Endothelial cell of umbilical vein (primary cell): ENCODE measurements around the gene SLC25A45. TPM values are rescaled to one million over a fixed set of nuclear protein-coding genes. Genes with fewer than 3 reads are reported as not detected.

Experiments used
- BruUV-seq: library from RNA; stranded (reverse); fragments of 400-500 nt; replicated peaks from 2 replicates; lab custom pipeline; 2021; lab: Mats Ljungman, UMichigan
- CTCF ChIA-PET: fragments of 300-600, 350-600 bp; sonication (Branson Sonifier 250); formaldehyde crosslinking; loops from one replicate; lab custom pipeline; 2021; ENCODE audit warnings: antibody characterized with exemption, inconsistent platforms; lab: Charles Lee
- POLR2A ChIA-PET: fragments of 300-600, 350-600 bp; sonication (Branson Sonifier 250); formaldehyde crosslinking; loops from one replicate; lab custom pipeline; 2021; ENCODE audit warnings: antibody characterized with exemption, inconsistent platforms; lab: Charles Lee
- DNase-seq: peaks from one replicate; pipeline ENCODE4 v3.0.0-alpha.2; 2011; ENCODE audit warnings: low read depth, low spot score
- FAIRE-seq: peaks from 2 replicates; lab custom pipeline; 2011; peaks lifted over from hg19 to GRCh38; lab: Jason Lieb, UNC
- H2AFZ ChIP-seq: 2 replicates; pipeline ENCODE4 v1.6.0; 2012; ENCODE audit warnings: low read depth, low read length, control low read depth, inconsistent platforms
- H3K27ac ChIP-seq: 2 replicates; pipeline ENCODE4 v1.5.1; 2011; ENCODE audit warnings: low read depth, mild to moderate bottlenecking, control low read depth, low read length, moderate library complexity; ENCODE audit not compliant: insufficient read depth
- H3K27me3 ChIP-seq, 2 experiments: 2 replicates each; pipeline versions ENCODE4 v1.6.0 to v1.6.1; 2011; ENCODE audit warnings: low read length in 2 of 2, mixed read lengths in 1 of 2; ENCODE audit not compliant: control insufficient read depth in 2 of 2, insufficient read depth in 2 of 2
- H3K36me3 ChIP-seq, 2 experiments: 2 replicates in 1 of 2; 3 replicates in 1 of 2; pipeline ENCODE4 v1.5.1; 2011; ENCODE audit warnings: low read length in 2 of 2, mild to moderate bottlenecking in 1 of 2, moderate library complexity in 1 of 2; ENCODE audit not compliant: control insufficient read depth in 2 of 2, insufficient read depth in 2 of 2; ENCODE audit errors: extremely low read depth in 1 of 2
- H3K4me1 ChIP-seq: 3 replicates; pipeline ENCODE4 v1.5.1; 2011; ENCODE audit warnings: mild to moderate bottlenecking, low read length; ENCODE audit not compliant: control insufficient read depth, insufficient read depth; ENCODE audit errors: extremely low read depth
- H3K4me2 ChIP-seq: 2 replicates; pipeline ENCODE4 v1.6.1; 2011; ENCODE audit warnings: low read length, control low read depth, mixed read lengths; ENCODE audit not compliant: insufficient read depth
- H3K4me3 ChIP-seq, 3 experiments: fragments of 200-600 bp in 1 of 3; sonication (generic), shearing (Covaris generic) in 1 of 3; replicated peaks in 1 of 3; 2 replicates each; pipeline ENCODE4 v1.5.1; 2011 to 2016; ENCODE audit warnings: control low read depth in 3 of 3, low read length in 3 of 3, mild to moderate bottlenecking in 2 of 3, inconsistent platforms in 1 of 3, low read depth in 1 of 3, moderate library complexity in 1 of 3; ENCODE audit not compliant: insufficient read depth in 1 of 3
- H3K79me2 ChIP-seq: 2 replicates; pipeline ENCODE4 v1.6.0; 2012; ENCODE audit warnings: low read length, inconsistent platforms; ENCODE audit not compliant: control insufficient read depth, insufficient read depth
- H3K9ac ChIP-seq: replicated peaks from 2 replicates; pipeline ENCODE3; 2011; ENCODE audit warnings: low read length, control low read depth; ENCODE audit not compliant: insufficient read depth; ENCODE audit errors: extremely low read depth
- H3K9me1 ChIP-seq: replicated peaks from 3 replicates; pipeline ENCODE4 v1.6.0; 2011; ENCODE audit warnings: mild to moderate bottlenecking, low read length; ENCODE audit not compliant: control insufficient read depth, insufficient read depth; ENCODE audit errors: extremely low read depth
- H3K9me3 ChIP-seq: replicated peaks from 2 replicates; pipeline ENCODE4 v1.5.1; 2012; ENCODE audit warnings: low read length, inconsistent platforms; ENCODE audit not compliant: control insufficient read depth, insufficient read depth
- H4K20me1 ChIP-seq: replicated peaks from 2 replicates; pipeline ENCODE3; 2011; ENCODE audit warnings: mild to moderate bottlenecking, low read length; ENCODE audit not compliant: control insufficient read depth, insufficient read depth; ENCODE audit errors: extremely low read depth
- CTCF ChIP-seq, 2 donors: IDR thresholded peaks; 1 replicate in 1 of 2; 2 replicates in 1 of 2; pipeline ENCODE4 v1.5.1; 2011; ENCODE audit warnings: low read length in 2 of 2, mild to moderate bottlenecking in 2 of 2, moderate library complexity in 2 of 2, control low read depth in 1 of 2, inconsistent platforms in 1 of 2, low read depth in 1 of 2; ENCODE audit not compliant: insufficient read depth in 1 of 2; ENCODE audit errors: extremely low read depth in 1 of 2
- EZH2 ChIP-seq: IDR thresholded peaks from 2 replicates; pipeline ENCODE4 v1.6.1; 2012; ENCODE audit warnings: borderline replicate concordance, low read depth, mild to moderate bottlenecking, moderate library complexity, low read length, inconsistent platforms; ENCODE audit not compliant: severe bottlenecking
- FOS ChIP-seq: IDR thresholded peaks from 2 replicates; pipeline ENCODE4 v1.6.1; 2011; ENCODE audit warnings: mild to moderate bottlenecking, low read length, moderate library complexity, borderline replicate concordance; ENCODE audit not compliant: insufficient read depth
- GATA2 ChIP-seq: IDR thresholded peaks from 2 replicates; pipeline ENCODE4 v1.7.0; 2011; ENCODE audit warnings: low read depth, mild to moderate bottlenecking, moderate library complexity, mixed read lengths, low read length; ENCODE audit not compliant: insufficient read length, insufficient read depth
- JUN ChIP-seq: IDR thresholded peaks from 2 replicates; pipeline ENCODE4 v1.6.1; 2011; ENCODE audit warnings: borderline replicate concordance, low read depth; ENCODE audit not compliant: insufficient read length, insufficient read depth
- MAX ChIP-seq: IDR thresholded peaks from 2 replicates; pipeline ENCODE4 v1.6.1; 2011; ENCODE audit not compliant: insufficient read depth, insufficient read length
- MYC ChIP-seq: IDR thresholded peaks from one replicate; pipeline ENCODE4 v1.6.1; 2011; ENCODE audit warnings: mild to moderate bottlenecking, low read depth, low read length
- POLR2A ChIP-seq: IDR thresholded peaks from 2 replicates; pipeline ENCODE4 v1.6.1; 2012; ENCODE audit warnings: low read depth, mild to moderate bottlenecking, control low read depth, low read length
- POLR2AphosphoS5 ChIP-seq: IDR thresholded peaks from 2 replicates; pipeline ENCODE4 v1.6.1; 2012; ENCODE audit warnings: low read depth, mild to moderate bottlenecking, control low read depth, low read length, moderate library complexity; ENCODE audit not compliant: insufficient read depth
- dilution Hi-C: fragments of 300-500 bp; cut with MboI; formaldehyde crosslinking; loops from one replicate; pipeline ENCODE4 v1.15.0; 2019; ENCODE audit warnings: low sequenced_read_pairs; ENCODE audit not compliant: extremely low pct_ligation_motif_present
- intact Hi-C: fragments of 100-400 bp; cut with micrococcal nuclease; formaldehyde crosslinking; loops from one replicate; pipeline ENCODE4 v1.10.0; 2022
- polyA plus RNA-seq, 4 experiments: library from polyadenylated mRNA; depleted of rRNA in 3 of 4; stranded (reverse) in 3 of 4; unstranded in 1 of 4; fragments of >200 nt; gene quantifications; 2 replicates each; pipeline versions ENCODE4 v1.2.1 to v1.2.3, GENCODE V29; 2011 to 2012; ENCODE audit warnings: missing spikeins in 1 of 4
- total RNA-seq: library from RNA; stranded (reverse); gene quantifications from 2 replicates; pipeline ENCODE4 v1.2.3, GENCODE V29; 2021

SLC25A45 gene
- total and polyA plus RNA-seq, 2 donors (not counting 3 experiments of a cell fraction or from before 2014, with no cell fraction given), result 1.2 to 3.1 TPM

- H4K20me1 ChIP-seq, result no peaks in the 10 kb centered on the region
- H3K79me2 ChIP-seq, result no peaks in the 10 kb centered on the region
- dilution Hi-C loops, result no loop called here
- no peak overlapping the region for H3K27ac ChIP-seq
- no peak overlapping the region for H3K4me3 ChIP-seq
- H3K4me1 ChIP-seq, result peaks cover 3% of the 10 kb centered on the region
- FAIRE-seq (no peak), DNase-seq (no peak)
- no TSS peak for BruUV-seq
- H3K36me3 ChIP-seq, result no peaks in the 10 kb centered on the region
- H3K27me3 ChIP-seq, result no peaks in the 10 kb centered on the region
- no peaks in the 10 kb centered on the region for H3K9me1 ChIP-seq
- H3K9me3 ChIP-seq, result no peaks in the 10 kb centered on the region
- TF ChIP-seq EZH2, result no peak
- no peak for TF ChIP-seq MYC
- no peak for TF ChIP-seq CTCF (IDR thresholded peaks at IDR 0.05; ENCODE audit: extremely low read depth in 1 of 2, insufficient read depth in 1 of 2, low read depth in 1 of 2, low read length in 2 of 2)
- TF ChIP-seq FOS, result no peak
- TF ChIP-seq JUN, result no peak
- no peak for TF ChIP-seq POLR2A
- TF ChIP-seq GATA2, result no peak
- no peak for TF ChIP-seq MAX
- no peak for TF ChIP-seq POLR2AphosphoS5
- H3K9ac ChIP-seq, result no peak overlapping the region
- intact Hi-C loops, result no loop called here
- no peak overlapping the region for H2AFZ ChIP-seq
- POLR2A ChIA-PET, result interaction anchor here (0.8 kb wide), 1 partner anchor 44 kb away, joined by 5 read pairs; no protein-coding TSS in a partner anchor
- H3K4me2 ChIP-seq, result no peak overlapping the region
- CTCF ChIA-PET, result interaction anchor here (0.9 to 1.4 kb wide), 2 partner anchors 132 to 135 kb away, joined by 3 to 4 read pairs; no protein-coding TSS in a partner anchor
Measured at GRCh38 chr11:65376138-65376713, 6.2 kb downstream of the SLC25A45 start.
